CD4-positive, alpha-beta T cell treated with Interleukin-4 for 4 hours (primary cell): Measurements from ENCODE around the gene PLPPR4.
"Not testable (repeated sequence)": the region's sequence is repeated elsewhere in the genome, so short reads cannot be mapped to it uniquely, and the experiment has no call there.

Experiments
- DNase-seq: peaks from one replicate; pipeline ENCODE4 v3.0.0-alpha.2; 2020

The PLPPR4 gene

DNA sequence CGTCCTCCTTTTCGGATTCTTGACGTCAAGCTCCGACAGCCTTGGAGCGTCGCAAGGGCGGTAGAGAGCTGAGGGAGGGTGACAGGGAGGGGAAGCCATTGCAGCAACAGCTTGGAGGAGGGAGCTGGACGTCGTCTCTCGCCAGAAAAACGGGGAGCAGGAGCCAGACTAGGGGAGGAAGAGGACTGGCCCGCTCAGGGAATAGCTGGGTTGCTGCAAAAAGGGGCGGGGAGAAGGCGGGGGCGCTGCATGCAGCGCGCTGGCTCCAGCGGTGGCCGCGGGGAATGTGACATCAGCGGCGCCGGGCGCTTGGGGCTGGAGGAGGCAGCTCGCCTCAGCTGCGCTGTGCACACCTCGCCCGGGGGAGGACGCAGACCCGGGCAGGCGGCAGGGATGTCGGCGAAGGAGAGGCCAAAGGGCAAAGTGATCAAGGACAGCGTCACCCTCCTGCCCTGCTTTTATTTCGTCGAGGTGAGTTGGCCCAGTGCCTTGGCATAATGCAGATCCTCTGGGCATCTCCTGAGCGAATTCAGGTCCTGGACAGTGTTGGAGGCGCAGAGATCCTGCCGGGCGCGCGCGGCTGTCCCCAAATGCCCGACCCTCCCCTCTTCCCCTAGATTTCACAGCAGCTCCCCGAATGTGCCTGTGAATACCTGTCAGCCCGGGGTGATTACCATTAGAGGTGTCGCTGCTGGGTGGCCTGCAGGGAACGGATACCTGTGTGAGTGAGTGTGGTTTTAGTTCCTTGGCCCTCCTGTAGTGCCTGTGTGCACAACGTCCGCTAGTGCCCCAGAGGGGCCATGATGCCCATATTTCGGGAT lies at the start of gene PLPPR4:
Gene PLPPR4, plus strand, starts transcription at position 292 of the 821 bp plus-strand sequence. Its CDS starts 102 bp downstream, at position 394.
- no peak for DNase-seq

DNA sequence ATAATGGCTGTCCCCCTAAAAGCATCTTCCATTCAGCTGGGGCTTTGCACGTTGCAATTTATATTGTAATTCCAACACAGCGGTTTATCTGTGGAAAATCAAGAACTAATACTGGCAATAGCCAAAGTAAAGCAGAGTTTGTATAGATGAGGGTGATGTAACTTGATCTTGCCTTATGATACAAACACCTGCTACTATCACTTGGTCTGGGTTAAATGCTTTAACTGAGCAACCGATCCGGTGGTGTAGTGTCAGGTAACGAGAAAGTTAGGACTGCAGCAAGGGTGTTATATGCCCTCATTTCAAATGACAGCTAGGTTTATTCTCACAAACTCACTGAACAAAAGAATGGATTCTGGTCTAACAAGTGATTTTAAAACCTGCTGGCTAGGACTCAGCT lies 47.3 kb upstream of the PLPPR4 start:
- DNase-seq: no peak

DNA sequence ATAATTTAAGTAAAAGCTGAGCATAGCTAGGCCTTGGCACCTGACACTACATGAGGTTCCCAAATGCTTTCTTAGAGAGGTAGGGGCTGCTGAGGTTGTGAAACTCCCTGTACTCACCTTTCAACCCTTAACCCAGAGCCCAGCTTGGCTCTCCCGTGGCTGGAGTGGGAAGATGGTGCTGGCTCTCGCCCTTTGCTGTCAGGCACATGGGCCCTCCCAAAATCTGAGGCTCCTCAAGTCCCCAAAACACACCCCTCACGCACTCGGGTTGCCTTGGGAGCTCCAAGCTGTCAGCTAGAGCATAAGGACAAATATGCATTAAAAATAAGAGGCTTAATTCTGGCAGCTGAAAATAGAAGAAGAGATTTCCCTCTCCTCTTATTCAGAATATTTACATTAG lies 46.7 kb upstream of the PLPPR4 start:
- no peak for DNase-seq

DNA sequence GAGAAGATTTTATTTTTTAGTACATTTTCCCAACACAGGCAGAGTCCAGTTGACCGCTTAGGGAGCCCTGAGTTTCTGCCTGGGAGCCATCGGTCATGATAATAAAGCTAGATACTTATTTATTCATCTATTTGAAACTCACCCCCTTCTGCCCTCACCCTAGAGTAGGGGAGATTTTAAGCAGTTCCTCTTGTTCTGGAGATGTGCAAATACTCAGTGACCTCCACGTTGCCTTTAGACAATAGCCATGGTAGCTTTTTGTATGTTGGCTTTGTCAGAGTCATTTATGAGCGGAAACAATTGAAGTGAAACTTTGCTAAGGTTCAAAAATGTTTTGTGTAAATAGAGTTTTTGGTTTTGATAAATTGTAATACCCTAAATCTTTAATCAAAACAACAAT lies 45.7 kb upstream of the PLPPR4 start:
- DNase-seq: no peak

DNA sequence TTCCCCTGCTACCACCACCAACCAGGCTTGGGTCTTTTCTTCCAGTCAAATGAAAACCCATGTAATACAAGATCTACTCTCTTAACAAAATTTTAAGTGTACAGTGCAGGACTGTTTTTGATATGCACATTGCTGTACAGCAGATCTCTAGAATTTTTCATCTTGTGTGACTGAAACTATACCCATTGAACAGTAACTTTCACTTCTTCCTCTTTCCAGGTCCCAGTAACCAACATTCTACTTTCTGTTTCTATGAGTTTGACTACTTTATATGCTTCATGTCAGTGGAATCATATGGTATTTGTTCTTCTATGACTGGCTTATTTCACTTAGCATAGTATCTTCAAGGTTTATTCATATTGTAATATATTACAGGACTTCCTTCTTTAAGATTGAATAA lies 45.3 kb upstream of the PLPPR4 start:
- DNase-seq: no peak

DNA sequence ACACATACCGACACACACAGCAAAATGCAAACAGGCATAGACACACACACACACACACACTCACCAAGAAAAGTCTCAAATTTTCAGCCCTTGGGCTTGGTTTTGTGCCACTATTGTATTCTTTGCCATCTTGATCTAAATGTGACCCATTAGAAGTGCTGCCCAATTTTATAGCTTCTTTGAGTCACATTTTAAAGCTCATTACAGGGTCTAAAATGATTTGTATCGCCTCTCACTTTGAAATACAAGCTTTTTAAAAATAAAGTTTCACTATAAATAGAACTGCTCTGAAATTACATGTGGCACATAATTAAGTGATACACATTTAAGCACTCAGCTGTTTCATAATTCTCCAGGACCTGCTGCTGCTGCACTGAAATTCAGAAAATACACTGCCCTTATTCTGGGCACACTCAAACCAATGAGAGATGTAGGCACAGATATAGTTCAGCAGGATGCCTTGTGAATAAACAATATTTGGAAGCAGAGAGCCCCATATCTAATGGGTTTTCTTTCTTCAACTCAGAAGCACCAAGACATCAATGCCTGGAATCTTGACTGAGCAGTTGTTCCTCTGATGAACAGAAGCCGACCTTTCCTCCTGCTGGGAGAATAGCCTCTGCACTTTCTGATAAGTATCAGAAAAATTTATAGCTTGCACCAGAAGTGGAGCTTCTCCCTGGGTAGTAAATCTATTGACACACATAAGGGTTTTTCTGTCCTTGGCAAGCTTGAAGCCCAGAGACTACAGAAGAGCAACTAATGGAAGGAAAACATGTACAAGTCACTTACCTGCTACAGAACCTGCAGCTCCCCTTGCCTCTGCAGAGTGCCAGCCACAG lies 37.0 kb upstream of the PLPPR4 start:
- no peak for DNase-seq

- DNase-seq: no peak
These were observed 36.1 kb upstream of the PLPPR4 start for GRCh38 chr1:99228153-99228552.

DNA sequence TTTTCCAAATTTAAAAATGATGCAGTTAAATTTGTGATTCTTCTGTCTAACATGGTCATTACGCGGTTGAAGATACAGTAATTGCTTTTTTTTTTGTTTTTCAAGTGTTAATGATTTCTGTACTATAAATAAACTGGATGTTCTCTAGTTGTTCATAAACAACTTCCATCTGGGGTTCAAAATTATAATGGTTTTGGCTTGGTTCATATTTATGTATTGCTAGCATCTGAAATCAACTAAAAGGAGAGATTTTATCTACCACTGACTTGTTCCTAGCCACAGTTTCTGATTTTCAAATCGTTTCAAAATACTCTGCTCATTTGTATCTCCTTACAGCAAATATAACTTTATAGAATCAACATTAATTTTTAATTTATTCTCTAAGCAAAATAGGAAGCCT lies 35.2 kb upstream of the PLPPR4 start:
- no peak for DNase-seq

- DNase-seq: no peak
These were observed 33.6 kb upstream of the PLPPR4 start for GRCh38 chr1:99230695-99231094.

DNA sequence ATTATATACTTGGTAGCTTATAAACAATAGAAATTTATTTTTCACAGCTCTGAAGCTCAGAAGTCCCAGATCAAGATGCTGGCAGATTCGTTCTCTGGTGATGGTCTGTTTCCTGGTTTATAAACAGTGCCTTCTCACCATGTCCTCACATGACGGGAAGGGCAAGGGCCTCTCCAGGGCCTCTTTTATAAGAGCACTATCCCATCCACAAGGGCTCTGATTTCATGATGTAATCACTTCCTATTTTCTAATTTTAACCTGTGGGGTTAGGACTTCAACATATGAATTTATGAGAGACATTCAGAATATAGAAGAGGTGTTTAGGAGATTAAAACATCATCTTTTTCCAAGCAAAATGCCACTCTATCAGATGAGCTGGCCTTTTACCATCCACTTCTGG lies 32.1 kb upstream of the PLPPR4 start:
- no peak for DNase-seq

- DNase-seq: no peak
These were observed 30.8 kb upstream of the PLPPR4 start for GRCh38 chr1:99233446-99233845.

DNA sequence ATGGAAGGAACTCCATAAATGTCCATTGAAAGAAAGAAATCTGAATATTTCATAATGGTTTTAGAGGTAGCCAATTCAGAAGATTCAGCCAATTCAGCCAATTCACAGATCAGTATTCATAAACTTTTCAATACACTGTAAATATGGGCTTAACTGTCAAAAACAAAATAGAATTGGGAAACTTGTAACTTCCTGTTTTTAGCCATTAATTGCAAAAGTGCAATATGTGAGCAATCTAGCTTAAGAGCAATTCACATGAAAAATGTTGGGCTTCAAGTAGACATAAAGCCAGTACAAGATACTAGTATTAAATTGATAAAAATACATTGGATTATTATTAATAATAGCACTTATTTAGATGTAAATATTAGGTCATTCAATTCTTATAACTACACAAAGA lies 27.5 kb upstream of the PLPPR4 start:
- no peak for DNase-seq

GRCh38 chr1:99239690-99240089 lies 24.6 kb upstream of the PLPPR4 start:
- DNase-seq: no peak

DNA sequence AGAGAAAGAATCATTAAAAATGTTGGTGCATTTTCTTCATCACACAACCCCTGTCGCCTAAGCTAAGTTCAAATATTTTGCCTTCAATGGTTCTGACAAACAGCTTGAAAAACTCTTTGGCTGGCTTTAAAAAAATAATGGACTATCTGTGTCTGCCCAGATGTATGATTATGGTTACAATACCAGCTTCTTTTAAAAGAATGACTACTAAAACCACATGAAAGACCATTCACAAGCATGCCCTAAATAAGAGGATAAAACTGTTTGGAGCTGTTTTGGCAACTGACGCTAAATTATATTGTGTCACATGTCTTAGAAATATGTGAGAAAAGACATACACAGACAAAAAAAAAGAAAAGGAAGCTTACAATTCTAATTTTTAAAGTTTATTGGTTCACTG lies 23.7 kb upstream of the PLPPR4 start:
- DNase-seq: no peak

DNA sequence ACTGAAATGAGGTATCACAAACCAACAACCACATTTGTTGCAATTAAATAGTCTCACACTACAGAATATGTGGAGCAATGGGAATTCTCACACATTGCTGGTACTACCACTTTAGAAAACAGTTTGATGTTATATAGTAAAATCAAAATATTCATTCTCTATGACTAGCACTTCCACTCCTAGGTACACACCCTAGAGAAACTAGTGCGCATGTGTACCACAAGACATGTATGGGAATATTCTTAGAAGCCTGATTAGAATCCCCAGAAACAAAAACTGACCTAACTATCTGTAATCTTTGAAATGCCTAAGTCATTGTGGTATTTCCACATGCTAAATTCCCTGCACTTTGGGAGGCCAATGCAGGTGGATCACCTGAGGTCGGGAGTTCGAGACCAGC lies 18.1 kb upstream of the PLPPR4 start:
- no peak for DNase-seq

DNA sequence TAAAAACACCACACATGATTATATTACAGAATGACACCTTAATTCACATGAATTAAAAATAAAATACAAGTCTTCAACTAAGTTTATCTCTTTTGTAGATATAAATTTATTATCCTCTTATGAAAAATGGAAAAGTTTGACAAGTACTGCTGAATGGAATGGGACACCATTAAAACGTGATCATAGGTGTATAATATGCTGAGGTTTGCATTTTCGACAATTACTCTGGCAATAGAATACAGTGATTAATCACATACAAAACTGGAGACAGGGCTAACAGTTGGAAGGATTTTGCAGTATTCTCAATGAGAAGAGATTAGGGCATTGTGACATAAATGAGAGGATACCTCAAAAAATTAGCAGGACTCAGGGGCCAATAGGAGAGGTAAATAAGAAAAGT lies 17.1 kb upstream of the PLPPR4 start:
- DNase-seq: no peak

DNA sequence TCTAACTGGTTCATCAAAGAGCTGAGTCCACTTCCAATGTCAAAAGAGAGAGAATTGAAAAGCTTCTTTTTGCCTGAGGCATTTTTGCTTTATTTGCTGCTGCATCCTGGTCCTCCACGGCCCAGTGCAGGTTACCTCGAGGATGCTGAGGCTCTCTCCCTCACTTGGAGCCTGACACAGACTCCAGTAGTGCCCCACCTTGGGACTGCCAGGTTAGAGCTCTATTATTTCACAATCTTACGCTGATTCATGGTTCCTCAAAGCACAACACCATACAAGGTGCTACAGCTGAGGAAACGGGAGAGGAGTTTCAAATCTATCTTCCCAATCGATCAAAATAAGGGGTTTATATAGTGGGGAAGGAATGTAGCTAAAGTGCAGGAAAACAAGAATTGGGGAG lies 13.6 kb upstream of the PLPPR4 start:
- no peak for DNase-seq

GRCh38 chr1:99251308-99251707 lies 13.0 kb upstream of the PLPPR4 start:
- no peak for DNase-seq

GRCh38 chr1:99252630-99253029 lies 11.7 kb upstream of the PLPPR4 start:
- DNase-seq: no peak

DNA sequence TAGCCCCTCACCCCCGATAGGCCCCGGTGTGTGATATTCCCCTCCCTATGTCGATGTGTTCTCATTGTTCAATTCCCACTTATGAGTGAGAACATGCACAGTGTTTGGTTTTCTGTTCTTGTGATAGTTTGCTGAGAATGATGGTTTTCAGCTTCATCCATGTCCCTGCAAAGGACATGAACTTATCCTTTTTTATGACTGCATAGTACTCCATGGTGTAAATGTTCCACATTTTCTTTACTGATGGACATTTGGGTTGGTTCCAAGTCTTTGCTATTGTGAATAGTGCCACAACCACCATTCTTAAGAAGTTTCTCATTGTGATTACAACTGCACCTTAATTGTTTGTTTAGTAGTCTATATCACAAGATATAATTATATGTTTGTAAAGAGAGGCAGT lies 3.9 kb upstream of the PLPPR4 start:
- DNase-seq: not testable (repeated sequence)

DNA sequence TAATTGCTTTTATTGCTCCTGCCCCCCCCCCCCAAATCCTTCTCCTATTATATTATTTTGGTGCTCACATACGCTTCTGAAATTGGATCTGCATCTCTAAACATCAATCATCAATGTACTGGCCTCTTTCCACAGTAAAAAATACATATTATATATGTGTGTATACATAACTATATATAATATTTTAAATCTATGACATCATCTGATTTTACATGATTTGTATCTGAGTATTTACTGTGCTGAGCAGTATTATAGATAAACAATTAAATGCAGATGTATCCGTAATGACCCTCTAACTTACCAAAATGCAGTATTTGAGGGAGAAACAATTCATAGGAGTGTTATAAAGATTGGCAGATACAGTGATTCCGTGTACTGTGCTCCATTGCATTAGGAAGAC lies 832 bp downstream of the PLPPR4 start:
- DNase-seq: no peak

- DNase-seq: no peak
These were observed 2.4 kb downstream of the PLPPR4 start for GRCh38 chr1:99266726-99267125.

DNA sequence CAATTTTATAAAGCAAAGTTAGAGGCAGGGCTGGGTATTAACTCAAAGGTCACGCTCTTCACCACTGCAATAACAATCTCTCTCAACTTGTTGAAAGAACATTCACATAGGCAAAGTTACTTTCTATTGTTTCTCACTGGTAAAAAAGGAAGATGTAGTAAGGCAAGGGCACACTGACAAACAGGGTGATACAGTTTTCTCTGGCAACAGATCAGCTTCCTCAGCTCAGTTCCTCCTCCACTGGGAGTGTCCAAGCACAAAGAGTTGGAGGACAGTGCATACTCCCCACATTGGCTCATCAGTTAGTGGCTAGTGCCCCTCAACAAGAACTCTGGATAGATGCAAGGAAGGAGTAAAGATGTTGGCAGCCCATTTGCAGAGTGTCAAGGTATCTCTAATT lies 3.7 kb downstream of the PLPPR4 start:
- DNase-seq: no peak

DNA sequence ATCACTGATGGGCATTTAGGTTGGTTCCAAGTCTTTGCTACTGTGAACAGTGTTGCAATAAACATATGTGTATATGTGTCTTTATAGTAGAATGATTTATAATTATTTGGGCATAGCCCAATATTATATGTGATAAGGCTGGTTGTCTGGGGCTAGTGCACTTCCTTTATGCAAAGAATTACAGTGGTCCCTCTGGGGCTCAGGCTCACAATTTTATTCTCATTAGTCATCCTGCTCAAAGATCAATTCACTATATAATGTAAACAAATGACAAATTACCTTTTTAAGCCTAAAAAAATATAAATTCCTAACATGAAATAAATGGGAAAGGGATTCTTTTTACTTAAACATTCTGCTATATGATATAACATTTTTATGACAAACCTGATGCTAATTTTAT lies 5.0 kb downstream of the PLPPR4 start:
- no peak for DNase-seq
